GM12801 (cell line): Measurements from ENCODE around the gene AP5Z1.
A peak's percentile ranks its signal among the peaks of the same experiment; 100 is the strongest.

Experiments used
- TF ChIP-seq, protein P1 (sequence below): IDR thresholded peaks from one replicate; pipeline ENCODE4 v1.5.1; 2011; ENCODE audit warnings: control low read depth; ENCODE audit not compliant: insufficient read length; ENCODE audit errors: extremely low read depth

AP5Z1 gene

DNA sequence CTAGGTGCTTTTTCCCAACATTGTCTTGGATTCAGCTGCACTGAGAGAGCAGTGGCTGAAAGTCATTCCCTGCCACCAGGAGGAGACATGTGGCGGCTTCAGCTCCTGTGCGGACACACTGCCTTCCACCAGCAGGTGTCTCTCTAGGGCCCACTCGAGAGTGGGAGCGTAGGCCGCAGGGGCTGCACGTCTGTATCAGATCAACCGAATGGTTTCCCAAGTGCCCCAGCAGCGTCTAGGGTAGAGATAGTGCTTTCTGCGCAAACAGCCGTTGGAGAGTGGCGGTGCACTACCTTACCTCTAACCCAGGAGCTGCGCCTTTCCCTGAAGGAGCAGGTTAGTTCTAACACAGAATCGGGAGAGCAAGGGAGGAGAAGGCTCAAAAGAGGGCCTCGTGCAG is 54.8 kb downstream of the AP5Z1 start:
- TF ChIP-seq, protein P1, sequence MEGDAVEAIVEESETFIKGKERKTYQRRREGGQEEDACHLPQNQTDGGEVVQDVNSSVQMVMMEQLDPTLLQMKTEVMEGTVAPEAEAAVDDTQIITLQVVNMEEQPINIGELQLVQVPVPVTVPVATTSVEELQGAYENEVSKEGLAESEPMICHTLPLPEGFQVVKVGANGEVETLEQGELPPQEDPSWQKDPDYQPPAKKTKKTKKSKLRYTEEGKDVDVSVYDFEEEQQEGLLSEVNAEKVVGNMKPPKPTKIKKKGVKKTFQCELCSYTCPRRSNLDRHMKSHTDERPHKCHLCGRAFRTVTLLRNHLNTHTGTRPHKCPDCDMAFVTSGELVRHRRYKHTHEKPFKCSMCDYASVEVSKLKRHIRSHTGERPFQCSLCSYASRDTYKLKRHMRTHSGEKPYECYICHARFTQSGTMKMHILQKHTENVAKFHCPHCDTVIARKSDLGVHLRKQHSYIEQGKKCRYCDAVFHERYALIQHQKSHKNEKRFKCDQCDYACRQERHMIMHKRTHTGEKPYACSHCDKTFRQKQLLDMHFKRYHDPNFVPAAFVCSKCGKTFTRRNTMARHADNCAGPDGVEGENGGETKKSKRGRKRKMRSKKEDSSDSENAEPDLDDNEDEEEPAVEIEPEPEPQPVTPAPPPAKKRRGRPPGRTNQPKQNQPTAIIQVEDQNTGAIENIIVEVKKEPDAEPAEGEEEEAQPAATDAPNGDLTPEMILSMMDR: peak; percentile 17

DNA sequence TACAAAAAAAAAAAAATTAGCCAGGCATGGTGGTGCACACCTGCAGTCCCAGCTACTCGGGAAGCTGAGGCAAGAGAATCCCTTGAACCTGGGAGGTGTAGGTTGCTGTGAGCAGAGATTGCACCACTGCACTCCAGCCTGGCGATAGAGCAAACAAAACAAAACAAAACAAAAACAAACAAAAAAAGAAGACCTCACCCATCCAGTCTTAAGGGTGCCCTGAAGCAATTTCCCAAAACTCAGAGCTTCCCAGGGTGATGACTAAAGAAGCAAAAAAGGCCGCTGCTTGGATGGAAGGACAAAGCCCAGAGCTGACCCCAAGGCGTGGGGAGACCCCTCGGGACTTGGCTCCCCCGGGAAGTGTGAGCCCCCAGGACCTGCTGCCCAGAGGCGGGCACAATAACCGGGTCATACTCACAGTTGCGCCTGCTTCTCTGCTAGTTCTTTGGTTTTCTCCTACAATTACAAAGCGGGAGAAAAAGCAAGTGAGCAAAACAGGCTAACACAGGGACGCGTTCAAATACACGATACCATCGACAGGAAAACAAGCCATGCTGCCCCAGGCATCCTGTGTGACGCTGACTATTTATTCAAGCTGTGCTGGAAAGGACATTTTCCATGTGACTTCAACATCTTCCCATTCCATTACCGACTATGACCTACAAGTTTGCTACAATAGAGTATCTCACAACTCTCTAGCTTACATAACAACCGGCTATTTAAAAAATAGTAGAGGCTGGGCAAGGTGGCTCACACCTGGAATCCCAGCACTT is 56.5 kb downstream of the AP5Z1 start:
- TF ChIP-seq, protein P1: no peak

DNA sequence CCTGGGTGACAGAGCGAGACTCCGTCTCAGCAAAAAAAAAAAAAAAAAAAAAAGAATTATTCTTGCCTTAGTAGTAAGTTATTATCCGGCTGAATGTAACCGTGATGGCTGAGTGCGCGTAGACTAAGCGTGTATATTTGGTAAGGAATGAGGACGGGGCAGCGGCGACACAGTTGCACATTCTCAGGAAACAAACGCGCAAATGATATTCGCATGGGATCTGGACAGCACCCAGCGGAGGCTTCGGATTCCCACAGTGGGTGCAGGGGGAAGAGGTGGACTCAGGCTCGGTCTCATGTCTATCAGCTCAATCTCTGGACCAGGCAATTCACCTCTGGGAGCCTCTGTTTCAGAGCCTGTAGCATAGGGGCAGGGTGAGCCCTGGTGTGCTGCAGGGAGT is 57.3 kb downstream of the AP5Z1 start:
- TF ChIP-seq, protein P1: no peak

DNA sequence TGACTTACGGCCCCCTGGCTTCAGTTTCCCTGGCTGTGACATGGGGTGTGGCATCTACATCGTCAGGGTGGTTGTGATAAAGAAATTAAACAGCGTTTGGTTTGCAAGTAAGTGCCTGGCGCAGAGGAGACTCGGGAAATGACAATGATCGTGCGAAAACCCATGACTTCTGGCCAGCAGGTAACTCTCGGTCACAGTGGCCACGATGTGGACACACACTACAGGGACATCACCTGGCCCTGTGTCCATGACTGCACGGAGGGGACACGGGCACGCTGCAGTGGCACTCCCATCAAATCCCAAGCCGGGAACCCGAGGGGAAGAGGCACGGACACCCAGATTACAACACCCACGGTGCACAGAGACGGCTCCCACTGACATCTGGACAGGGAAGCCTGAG is 57.8 kb downstream of the AP5Z1 start:
- TF ChIP-seq, protein P1: no peak

DNA sequence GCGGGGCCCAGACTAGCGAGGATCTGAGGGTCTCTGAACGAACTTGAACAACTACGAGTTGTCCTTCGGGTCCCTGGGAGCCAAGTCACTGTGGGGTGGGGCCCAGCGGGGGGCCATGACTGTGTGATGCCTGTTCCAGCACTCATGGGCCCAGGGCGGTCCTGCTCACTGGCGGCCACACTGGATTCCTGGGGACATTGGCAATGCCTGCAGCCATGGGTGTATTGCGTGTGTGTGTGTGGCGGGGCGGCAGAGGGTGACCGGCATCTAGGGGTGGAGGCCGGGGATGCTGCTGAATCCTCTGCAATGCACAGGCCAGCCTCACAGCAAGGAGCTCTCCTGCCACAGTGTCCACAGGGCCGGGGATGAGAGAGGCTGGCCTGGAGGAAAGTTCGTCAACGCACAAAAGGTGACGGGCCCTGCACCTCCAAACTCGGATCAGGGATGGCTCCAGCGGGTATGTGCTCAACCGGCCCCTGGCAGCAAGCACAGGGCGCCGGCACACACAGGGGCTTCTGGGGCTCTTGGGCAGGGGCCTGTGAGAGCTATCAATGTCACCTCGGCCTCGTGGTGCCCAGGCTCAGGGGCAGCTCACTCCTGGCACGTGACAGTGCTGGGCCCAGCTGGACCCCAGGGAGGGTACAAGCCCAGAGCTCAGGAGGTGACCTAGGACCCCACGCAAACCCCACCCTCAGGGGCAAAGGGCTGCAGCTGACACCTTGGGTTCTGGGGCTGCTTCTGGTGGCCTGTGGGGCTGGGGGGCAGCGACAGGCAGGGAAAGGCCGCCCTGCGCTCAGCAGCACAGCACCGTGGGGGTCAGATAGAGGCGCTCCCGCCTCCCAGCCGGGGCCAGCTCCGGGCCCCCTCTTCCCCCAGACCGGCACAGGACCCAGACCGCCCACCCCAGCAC is 58.5 kb downstream of the AP5Z1 start:
- TF ChIP-seq, protein P1: no peak

DNA sequence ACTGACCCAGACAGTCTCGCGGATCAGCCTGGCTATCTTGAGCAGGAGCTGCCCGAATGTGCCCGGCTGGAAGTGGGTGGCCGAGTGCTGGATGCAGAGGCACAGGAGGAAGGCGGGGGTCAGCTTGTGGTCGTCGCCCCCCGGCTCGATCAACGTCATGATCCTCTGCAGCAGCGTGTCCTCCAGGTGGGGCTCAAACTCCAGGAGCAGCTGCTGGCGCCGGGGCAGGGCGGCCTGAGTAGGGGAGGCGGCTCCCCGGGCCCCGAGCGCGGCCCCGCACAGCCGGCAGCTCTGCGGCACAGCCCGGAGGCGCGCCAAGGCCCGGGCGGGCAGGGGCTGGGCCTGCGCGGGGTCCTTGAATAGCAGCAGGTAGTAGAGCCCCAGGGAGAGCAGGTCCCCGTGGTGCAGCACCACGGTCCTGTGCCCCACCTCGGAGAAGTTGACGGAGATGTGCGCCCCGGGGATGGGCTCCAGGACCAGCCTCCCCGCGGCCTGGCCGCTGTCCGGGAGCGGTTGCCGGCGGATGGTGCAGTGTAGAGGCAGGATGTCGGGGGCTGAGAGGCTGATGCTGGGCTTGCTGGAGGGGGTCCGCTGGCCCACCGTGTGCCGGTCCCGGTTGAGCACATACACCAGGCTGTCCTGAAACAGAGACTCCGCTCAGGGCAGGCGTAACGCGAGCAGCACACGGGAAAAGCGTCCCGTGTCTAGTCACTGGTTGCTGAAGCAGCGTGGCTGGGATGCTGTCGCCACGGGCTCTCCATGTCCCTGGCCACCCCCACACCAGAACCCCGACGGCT is 59.4 kb downstream of the AP5Z1 start:
- TF ChIP-seq, protein P1: no peak
